ENCODE measurements around the gene EHMT1. TPM values are rescaled to one million over a fixed set of nuclear protein-coding genes. Genes with fewer than 3 reads are reported as not detected.
"Not testable (repeated sequence)": the region's sequence is repeated elsewhere in the genome, so short reads cannot be mapped to it uniquely, and the experiment has no call there.

Gene EHMT1
- total RNA-seq, 2 donors from 2014 or later, result 56.2 to 97.9 TPM

- no peak for TF ChIP-seq CTCF (IDR thresholded peaks at IDR 0.05)
- no peak for DNase-seq
- Histone ChIP-seq H3K36me3 (no peaks in the 10 kb centered on the region), H3K9ac (ENCODE audit: low read depth in 2 of 2, low read length in 2 of 2) (no peak overlapping the region), H3K27ac (no peak overlapping the region), H3K4me3 (no peak overlapping the region), H3K27me3 (no peaks in the 10 kb centered on the region), H3K9me3 (no peaks in the 10 kb centered on the region), H3K4me1 (no peaks in the 10 kb centered on the region)
- intact Hi-C loops (cut with DNase I), result no loop called here
Measured at GRCh38 chr9:137733429-137733828, 114.6 kb downstream of the EHMT1 start.

GRCh38 chr9:137734181-137734580, 115.4 kb downstream of the EHMT1 start:
- Histone ChIP-seq H3K9me3 (no peaks in the 10 kb centered on the region), H3K4me3 (no peak overlapping the region), H3K36me3 (no peaks in the 10 kb centered on the region), H3K27me3 (no peaks in the 10 kb centered on the region), H3K4me1 (no peaks in the 10 kb centered on the region), H3K27ac (no peak overlapping the region), H3K9ac (ENCODE audit: low read depth in 2 of 2, low read length in 2 of 2) (no peak overlapping the region)
- no peak for TF ChIP-seq CTCF (IDR thresholded peaks at IDR 0.05)
- intact Hi-C loops (cut with DNase I), result no loop called here
- no peak for DNase-seq

- intact Hi-C loops (cut with DNase I); H3K9me3 ChIP-seq; H3K9ac ChIP-seq (ENCODE audit: low read depth in 2 of 2, low read length in 2 of 2); H3K4me1 ChIP-seq; H3K27me3 ChIP-seq; H3K4me3 ChIP-seq; DNase-seq; H3K27ac ChIP-seq; H3K36me3 ChIP-seq: not testable (repeated sequence)
Measured at GRCh38 chr9:137738182-137738696, 119.4 kb downstream of the EHMT1 start.

- DNase-seq, result no peak
- Histone ChIP-seq H3K4me3 (no peak overlapping the region), H3K9ac (ENCODE audit: low read depth in 2 of 2, low read length in 2 of 2) (no peak overlapping the region), H3K27me3 (no peaks in the 10 kb centered on the region), H3K9me3 (no peaks in the 10 kb centered on the region), H3K36me3 (no peaks in the 10 kb centered on the region), H3K27ac (no peak overlapping the region), H3K4me1 (no peaks in the 10 kb centered on the region)
- intact Hi-C loops (cut with DNase I), result no loop called here
- TF ChIP-seq CTCF (IDR thresholded peaks at IDR 0.05), result no peak
Measured at GRCh38 chr9:137738703-137739102, 119.9 kb downstream of the EHMT1 start.

- no peak overlapping the region for H3K9ac ChIP-seq (ENCODE audit: low read depth in 2 of 2, low read length in 2 of 2)
- DNase-seq, result no peak
- H3K4me3 ChIP-seq, result no peak overlapping the region
- H3K9me3 ChIP-seq, result no peaks in the 10 kb centered on the region
- H3K4me1 ChIP-seq, result no peaks in the 10 kb centered on the region
- peaks cover 6% of the 10 kb centered on the region for H3K36me3 ChIP-seq
- intact Hi-C loops (cut with DNase I), result no loop called here
- H3K27ac ChIP-seq, result no peak overlapping the region
- H3K27me3 ChIP-seq, result no peaks in the 10 kb centered on the region
- TF ChIP-seq CTCF (IDR thresholded peaks at IDR 0.05), result no peak
Measured at GRCh38 chr9:137739371-137740309, 120.8 kb downstream of the EHMT1 start.

- no peaks in the 10 kb centered on the region for H3K27me3 ChIP-seq
Measured at GRCh38 chr9:137740312-137740711, 121.5 kb downstream of the EHMT1 start.

More at GRCh38 chr9:137740312-137740711, 121.5 kb downstream of the EHMT1 start:
- Histone ChIP-seq H3K4me3 (no peak overlapping the region), H3K4me1 (no peaks in the 10 kb centered on the region), H3K27ac (no peak overlapping the region), H3K9me3 (no peaks in the 10 kb centered on the region), H3K36me3 (peaks cover 7% of the 10 kb centered on the region), H3K9ac (ENCODE audit: low read depth in 2 of 2, low read length in 2 of 2) (no peak overlapping the region)
- intact Hi-C loops (cut with DNase I), result no loop called here
- TF ChIP-seq CTCF (IDR thresholded peaks at IDR 0.05), result no peak
- DNase-seq, result no peak

Measured in colonic mucosa (tissue), 4 donors.